Natural killer cell treated with Interleukin-12 subunit alpha and Interleukin-12 subunit beta and Interleukin-15 and Interleukin-18, amount 100 ng/mL, for 72 hours (primary cell): Measurements from ENCODE around the gene CXCL3. TPM values are rescaled to one million over a fixed set of nuclear protein-coding genes. Genes with fewer than 3 reads are reported as not detected.

Experiments
- ATAC-seq, 2 donors: fragments of 150-1000 bp; cut with Tn5 transposase in 1 of 2; sonication (Bioruptor Pico), chemical (Tn5 transposase) in 1 of 2; 2 replicates each; pipeline ENCODE4 v1.10.0; 2021
- DNase-seq: peaks from one replicate; pipeline ENCODE4 v3.0.0; 2022; ENCODE audit warnings: low spot score
- H3K27ac Mint-ChIP-seq, 2 donors: 1 replicate in 1 of 2; 2 replicates in 1 of 2; pipeline ENCODE4 v1.8.0; 2022; ENCODE audit warnings: mixed read lengths in 2 of 2, mild to moderate bottlenecking in 1 of 2, moderate library complexity in 1 of 2
- H3K27me3 Mint-ChIP-seq, 2 donors: 1 replicate in 1 of 2; 2 replicates in 1 of 2; pipeline ENCODE4 v1.8.0; 2022; ENCODE audit warnings: mixed read lengths in 2 of 2
- H3K36me3 Mint-ChIP-seq: one replicate; pipeline ENCODE4 v1.8.0; 2022; ENCODE audit warnings: mixed read lengths
- H3K4me1 Mint-ChIP-seq, 2 donors: 1 replicate in 1 of 2; 2 replicates in 1 of 2; pipeline ENCODE4 v1.8.0; 2022; ENCODE audit warnings: low read depth in 2 of 2, mixed read lengths in 2 of 2, mild to moderate bottlenecking in 1 of 2
- H3K4me3 Mint-ChIP-seq: one replicate; pipeline ENCODE4 v1.8.0; 2022; ENCODE audit warnings: mixed read lengths
- H3K9me3 Mint-ChIP-seq: 2 replicates; pipeline ENCODE4 v1.8.0; 2022; ENCODE audit warnings: mixed read lengths
- total RNA-seq, 2 donors: library from RNA; stranded (reverse); gene quantifications; one replicate each; pipeline ENCODE4 v1.2.3, GENCODE V29; 2022

The CXCL3 gene
- total RNA-seq, 2 donors from 2014 or later = not detected

GRCh38 chr4:74044677-74045076, 6.2 kb upstream of the CXCL3 start:
- peaks cover 6% of the 10 kb centered on the region for H3K36me3 Mint-ChIP-seq
- DNase-seq = no peak
- H3K4me1 Mint-ChIP-seq = peaks cover 0 to 2% of the 10 kb centered on the region in 2 donors
- no peak overlapping the region for H3K4me3 Mint-ChIP-seq
- no peak overlapping the region for H3K27ac Mint-ChIP-seq
- no peak for ATAC-seq
- peaks cover 14% of the 10 kb centered on the region in 2 donors for H3K27me3 Mint-ChIP-seq
- H3K9me3 Mint-ChIP-seq = peaks cover 6% of the 10 kb centered on the region

GRCh38 chr4:74042681-74043080, 4.2 kb upstream of the CXCL3 start:
- Mint-ChIP-seq H3K9me3 (peaks cover 3% of the 10 kb centered on the region), H3K4me3 (no peak overlapping the region), H3K27me3 (peaks cover 23 to 29% of the 10 kb centered on the region in 2 donors), H3K27ac (no peak overlapping the region), H3K36me3 (peaks cover 6% of the 10 kb centered on the region), H3K4me1 (peaks cover 0 to 10% of the 10 kb centered on the region in 2 donors)
- DNase-seq = no peak
- ATAC-seq = no peak

- Mint-ChIP-seq H3K9me3 (peaks cover 3% of the 10 kb centered on the region), H3K36me3 (no peaks in the 10 kb centered on the region), H3K27me3 (peaks cover 23 to 35% of the 10 kb centered on the region in 2 donors), H3K4me3 (no peak overlapping the region), H3K27ac (no peak overlapping the region), H3K4me1 (peaks cover 0 to 10% of the 10 kb centered on the region in 2 donors)
- ATAC-seq (no peak), DNase-seq (no peak)
Measured at GRCh38 chr4:74041418-74041817, 2.9 kb upstream of the CXCL3 start.

- peaks cover 0 to 10% of the 10 kb centered on the region in 2 donors for H3K4me1 Mint-ChIP-seq
- H3K27me3 Mint-ChIP-seq = peaks cover 23 to 35% of the 10 kb centered on the region in 2 donors
- H3K4me3 Mint-ChIP-seq = peak overlapping the region; percentile 54
- H3K36me3 Mint-ChIP-seq = no peaks in the 10 kb centered on the region
- no peak for ATAC-seq
- no peaks in the 10 kb centered on the region for H3K9me3 Mint-ChIP-seq
- no peak overlapping the region for H3K27ac Mint-ChIP-seq
- no peak for DNase-seq
Measured at GRCh38 chr4:74039315-74039763, 850 bp upstream of the CXCL3 start.

- Mint-ChIP-seq H3K36me3 (no peaks in the 10 kb centered on the region), H3K4me1 (peaks cover 0 to 10% of the 10 kb centered on the region in 2 donors), H3K4me3 (peak overlapping the region; percentile 64), H3K9me3 (no peaks in the 10 kb centered on the region), H3K27me3 (peaks cover 23 to 35% of the 10 kb centered on the region in 2 donors), H3K27ac (no peak overlapping the region)
- no peak for ATAC-seq
- no peak for DNase-seq
Measured at GRCh38 chr4:74038086-74038424, 434 bp downstream of the CXCL3 start.

- no peaks in the 10 kb centered on the region for H3K36me3 Mint-ChIP-seq
- ATAC-seq = no peak
- peaks cover 5% of the 10 kb centered on the region for H3K9me3 Mint-ChIP-seq
- no peak overlapping the region for H3K27ac Mint-ChIP-seq
- peaks cover 29 to 40% of the 10 kb centered on the region in 2 donors for H3K27me3 Mint-ChIP-seq
- DNase-seq = no peak
- H3K4me1 Mint-ChIP-seq = peaks cover 0 to 10% of the 10 kb centered on the region in 2 donors
- peak overlapping the region; percentile 64 for H3K4me3 Mint-ChIP-seq
Measured at GRCh38 chr4:74037076-74037955, 1.2 kb downstream of the CXCL3 start.

- H3K36me3 Mint-ChIP-seq = no peaks in the 10 kb centered on the region
- H3K4me1 Mint-ChIP-seq = peaks cover 0 to 3% of the 10 kb centered on the region in 2 donors
- ATAC-seq = no peak
- peaks cover 7% of the 10 kb centered on the region for H3K9me3 Mint-ChIP-seq
- peaks cover 10 to 17% of the 10 kb centered on the region in 2 donors for H3K27me3 Mint-ChIP-seq
- H3K4me3 Mint-ChIP-seq = no peak overlapping the region
- H3K27ac Mint-ChIP-seq = no peak overlapping the region
- DNase-seq = no peak
Measured at GRCh38 chr4:74033739-74034138, 4.8 kb downstream of the CXCL3 start.

GRCh38 chr4:74032064-74032463, 6.4 kb downstream of the CXCL3 start:
- peaks cover 10% of the 10 kb centered on the region for H3K9me3 Mint-ChIP-seq
- H3K4me3 Mint-ChIP-seq = no peak overlapping the region
- DNase-seq = no peak
- H3K4me1 Mint-ChIP-seq = no peaks in the 10 kb centered on the region
- peaks cover 5 to 6% of the 10 kb centered on the region in 2 donors for H3K27me3 Mint-ChIP-seq
- no peak overlapping the region for H3K27ac Mint-ChIP-seq
- no peak for ATAC-seq
- H3K36me3 Mint-ChIP-seq = no peaks in the 10 kb centered on the region

GRCh38 chr4:74031576-74031975, 6.9 kb downstream of the CXCL3 start:
- peaks cover 10% of the 10 kb centered on the region for H3K9me3 Mint-ChIP-seq
- H3K27me3 Mint-ChIP-seq = peaks cover 5 to 6% of the 10 kb centered on the region in 2 donors
- no peak overlapping the region for H3K4me3 Mint-ChIP-seq
- no peaks in the 10 kb centered on the region for H3K4me1 Mint-ChIP-seq
- no peaks in the 10 kb centered on the region for H3K36me3 Mint-ChIP-seq
- no peak for ATAC-seq
- no peak for DNase-seq
- no peak overlapping the region for H3K27ac Mint-ChIP-seq

GRCh38 chr4:74030285-74030684, 8.2 kb downstream of the CXCL3 start:
- Mint-ChIP-seq H3K4me1 (no peaks in the 10 kb centered on the region), H3K36me3 (no peaks in the 10 kb centered on the region), H3K27ac (no peak overlapping the region), H3K27me3 (peaks cover 5 to 6% of the 10 kb centered on the region in 2 donors), H3K4me3 (no peak overlapping the region), H3K9me3 (peaks cover 10% of the 10 kb centered on the region)
- no peak for DNase-seq
- ATAC-seq = no peak

- H3K4me1 Mint-ChIP-seq = no peaks in the 10 kb centered on the region
- H3K9me3 Mint-ChIP-seq = peaks cover 10% of the 10 kb centered on the region
- H3K4me3 Mint-ChIP-seq = no peak overlapping the region
- no peaks in the 10 kb centered on the region for H3K36me3 Mint-ChIP-seq
- no peak overlapping the region for H3K27ac Mint-ChIP-seq
- ATAC-seq (no peak), DNase-seq (no peak)
- peaks cover 5 to 6% of the 10 kb centered on the region in 2 donors for H3K27me3 Mint-ChIP-seq
Measured at GRCh38 chr4:74028504-74028903, 10.0 kb downstream of the CXCL3 start.

- Mint-ChIP-seq H3K9me3 (peaks cover 5% of the 10 kb centered on the region), H3K36me3 (no peaks in the 10 kb centered on the region), H3K4me3 (no peak overlapping the region), H3K27me3 (no peaks in the 10 kb centered on the region), H3K27ac (no peak overlapping the region), H3K4me1 (peaks cover 0 to 2% of the 10 kb centered on the region in 2 donors)
- ATAC-seq = no peak
- no peak for DNase-seq
Measured at GRCh38 chr4:74023709-74024108, 14.8 kb downstream of the CXCL3 start.

GRCh38 chr4:74021601-74022000, 16.9 kb downstream of the CXCL3 start:
- H3K9me3 Mint-ChIP-seq = peaks cover 4% of the 10 kb centered on the region
- DNase-seq (no peak), ATAC-seq (no peak)
- no peak overlapping the region for H3K27ac Mint-ChIP-seq
- H3K4me1 Mint-ChIP-seq = peaks cover 0 to 7% of the 10 kb centered on the region in 2 donors
- no peaks in the 10 kb centered on the region for H3K27me3 Mint-ChIP-seq
- no peaks in the 10 kb centered on the region for H3K36me3 Mint-ChIP-seq
- no peak overlapping the region for H3K4me3 Mint-ChIP-seq

GRCh38 chr4:74018771-74019170, 19.7 kb downstream of the CXCL3 start:
- H3K27ac Mint-ChIP-seq = no peak overlapping the region
- no peak overlapping the region for H3K4me3 Mint-ChIP-seq
- no peaks in the 10 kb centered on the region for H3K27me3 Mint-ChIP-seq
- DNase-seq = no peak
- peak in 1 of 2 donors; percentile 40 for ATAC-seq
- H3K4me1 Mint-ChIP-seq = peaks cover 0 to 10% of the 10 kb centered on the region in 2 donors
- H3K36me3 Mint-ChIP-seq = no peaks in the 10 kb centered on the region
- peaks cover 7% of the 10 kb centered on the region for H3K9me3 Mint-ChIP-seq
